Melanocyte of skin (primary cell): Measurements from ENCODE around the gene NXNL1. TPM values are rescaled to one million over a fixed set of nuclear protein-coding genes. Genes with fewer than 3 reads are reported as not detected.

Experiments
- total RNA-seq, 2 donors: library from RNA; depleted of rRNA; stranded (reverse); fragments of >200 nt; gene quantifications; 2 replicates each; pipeline ENCODE4 v1.2.3, GENCODE V29; 2012

NXNL1 gene, protein sequence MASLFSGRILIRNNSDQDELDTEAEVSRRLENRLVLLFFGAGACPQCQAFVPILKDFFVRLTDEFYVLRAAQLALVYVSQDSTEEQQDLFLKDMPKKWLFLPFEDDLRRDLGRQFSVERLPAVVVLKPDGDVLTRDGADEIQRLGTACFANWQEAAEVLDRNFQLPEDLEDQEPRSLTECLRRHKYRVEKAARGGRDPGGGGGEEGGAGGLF
- not detected for total RNA-seq

GRCh38 chr19:17460372-17461230 lies at the start of gene NXNL1:
TSS of gene NXNL1 (minus strand) at chr19:17460926. CDS start at chr19:17460869, 57 bp downstream.

GRCh38 chr19:17470068-17470841 lies 9.5 kb upstream of the NXNL1 start, which contains the start of gene SLC27A1:
TSS of gene SLC27A1 (plus strand) at chr19:17470524. CDS start at chr19:17470541, 17 bp downstream.

GRCh38 chr19:17448131-17448967 lies 12.4 kb downstream of the NXNL1 start, which contains the start of gene TMEM221:
TSS of gene TMEM221 (minus strand) at chr19:17448668. CDS start at chr19:17448462, 206 bp downstream.

DNA sequence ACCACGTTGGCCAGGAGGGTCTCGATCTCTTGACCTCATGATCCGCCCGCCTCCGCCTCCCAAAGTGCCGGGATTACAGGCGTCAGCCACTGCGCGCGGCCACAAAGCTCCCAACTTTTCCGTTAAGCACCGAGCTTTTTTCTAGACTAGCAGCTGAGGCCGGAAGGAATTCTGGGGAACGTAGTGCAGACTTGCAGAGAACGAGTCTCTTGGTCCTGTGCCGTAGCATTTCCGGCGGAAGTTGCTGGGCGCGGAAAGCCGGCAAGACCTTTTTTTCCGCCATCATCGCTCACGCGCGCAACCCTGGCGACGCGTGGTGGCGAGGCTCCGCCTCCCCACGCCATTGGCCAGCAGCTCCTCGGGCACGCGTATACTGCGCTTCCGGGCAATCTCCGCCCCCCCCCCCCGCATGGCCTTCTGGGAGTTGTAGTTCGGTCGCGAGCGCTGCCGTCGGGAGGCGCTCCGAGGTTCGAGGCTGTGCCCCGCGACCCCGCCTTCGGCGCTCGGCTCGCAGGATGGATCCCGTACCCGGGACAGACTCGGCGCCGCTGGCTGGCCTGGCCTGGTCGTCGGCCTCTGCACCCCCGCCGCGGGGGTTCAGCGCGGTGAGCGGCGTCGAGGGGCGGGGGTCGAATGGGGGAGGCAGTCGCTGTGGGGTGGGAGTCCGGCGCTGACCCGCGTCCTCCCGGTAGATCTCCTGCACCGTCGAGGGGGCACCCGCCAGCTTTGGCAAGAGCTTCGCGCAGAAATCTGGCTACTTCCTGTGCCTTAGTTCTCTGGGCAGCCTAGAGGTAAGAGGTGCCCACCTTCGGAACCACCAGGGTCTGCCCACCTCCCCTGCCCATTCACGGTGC lies 40.9 kb downstream of the NXNL1 start, which contains the start of gene MVB12A:
Gene MVB12A, plus strand, starts transcription at position 427 of the 854 bp plus-strand sequence. Its CDS starts 89 bp downstream, at position 516.

Other genes starting within 250 kb of the NXNL1 start
- 10 to 100 TPM; 19.3 to 33.0 TPM for gene USE1, start 245.6 kb downstream of the NXNL1 start, total RNA-seq
- 1 to 10 TPM; 5.3 to 8.6 TPM for gene OCEL1, start 234.7 kb downstream of the NXNL1 start, total RNA-seq
- gene NR2F6, start 215.0 kb downstream of the NXNL1 start, total RNA-seq: 10 to 100 TPM; 35.4 to 56.9 TPM
- gene USHBP1, start 196.2 kb downstream of the NXNL1 start, total RNA-seq: not detected
- 100 to 1,000 TPM in 1 of 2 donors, 10 to 100 TPM in 1; 92.9 to 124 TPM for gene BABAM1, start 193.5 kb downstream of the NXNL1 start, total RNA-seq
- gene ANKLE1, start 179.0 kb downstream of the NXNL1 start, total RNA-seq: 1 to 10 TPM in 1 of 2 donors, under 1 TPM in 1; 0.34 to 2.3 TPM
- gene ABHD8, start 157.5 kb downstream of the NXNL1 start, total RNA-seq: 1 to 10 TPM; 7.7 to 8.3 TPM
- gene MRPL34, start 155.1 kb downstream of the NXNL1 start, total RNA-seq: 10 to 100 TPM; 36.3 to 51.3 TPM
- gene DDA1, start 151.4 kb downstream of the NXNL1 start, total RNA-seq: 10 to 100 TPM; 13.4 to 29.6 TPM
- gene ANO8, start 126.1 kb downstream of the NXNL1 start, total RNA-seq: 1 to 10 TPM; 3.4 to 3.7 TPM
- gene GTPBP3, start 123.4 kb downstream of the NXNL1 start, total RNA-seq: 10 to 100 TPM; 16.3 to 17.2 TPM
- gene PLVAP, start 83.6 kb downstream of the NXNL1 start, total RNA-seq: under 1 TPM in 1 of 2 donors, not detected in 1; under 0.01 TPM
- gene CCDC194, start 66.7 kb downstream of the NXNL1 start, total RNA-seq: 1 to 10 TPM; 1.3 to 1.4 TPM
- 100 to 1,000 TPM in 1 of 2 donors, 10 to 100 TPM in 1; 95.3 to 226 TPM for gene BST2, start 55.3 kb downstream of the NXNL1 start, total RNA-seq
- 10 to 100 TPM; 45.8 to 55.6 TPM for gene MVB12A, start 40.9 kb downstream of the NXNL1 start, total RNA-seq
- under 1 TPM in 1 of 2 donors, not detected in 1; under 0.01 TPM for gene TMEM221, start 12.3 kb downstream of the NXNL1 start, total RNA-seq
- gene SLC27A1, start 9.6 kb upstream of the NXNL1 start, total RNA-seq: 10 to 100 TPM; 16.9 to 21.3 TPM
- 10 to 100 TPM; 50.3 to 59.9 TPM for gene PGLS, start 50.7 kb upstream of the NXNL1 start, total RNA-seq
- gene COLGALT1, start 94.7 kb upstream of the NXNL1 start, total RNA-seq: 10 to 100 TPM; 69.2 to 81.9 TPM
- under 1 TPM; under 0.01 to 0.34 TPM for gene UNC13A, start 227.4 kb upstream of the NXNL1 start, total RNA-seq